ENCODE results near the gene ELAC2.

Gene ELAC2

GRCh38 chr17:12953156-12953555 lies 64.7 kb downstream of the ELAC2 start:
- DNase-seq (ENCODE audit: low read depth): no peak

GRCh38 chr17:12952012-12952411 lies 65.8 kb downstream of the ELAC2 start:
- no peak for DNase-seq (ENCODE audit: low read depth)

DNA sequence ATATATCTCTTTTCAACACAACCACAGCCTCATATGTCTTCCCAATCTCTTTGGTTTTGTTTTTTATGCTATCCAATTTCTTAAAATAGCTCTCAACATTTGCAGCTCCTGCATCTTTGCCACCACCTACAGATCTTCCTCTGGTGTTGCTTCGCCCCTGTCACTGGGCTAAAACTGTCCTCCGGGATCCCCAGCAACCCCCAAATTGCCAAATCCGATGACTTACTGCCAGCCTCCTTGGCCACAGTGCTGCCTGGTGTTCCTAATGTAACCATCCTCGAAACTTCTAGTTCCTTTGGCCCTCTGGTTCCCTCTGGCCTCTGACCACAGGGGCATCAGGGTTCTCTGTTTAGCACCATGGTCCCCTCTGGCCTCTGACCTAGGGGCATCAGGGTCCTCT lies 70.8 kb downstream of the ELAC2 start:
- no peak for DNase-seq (ENCODE audit: low read depth)
